ENCODE data around the gene SLC8A1. TPM values are rescaled to one million over a fixed set of nuclear protein-coding genes. Genes with fewer than 3 reads are reported as not detected.

The SLC8A1 gene
- polyA plus RNA-seq, 3 donors = 16.9 to 18.2 (median 18.0) TPM

GRCh38 chr2:40395169-40396073 lies 56.5 kb downstream of the SLC8A1 start:
- H4K20me1 ChIP-seq (ENCODE audit: insufficient read depth, low read length) = peaks cover 47% of the 10 kb centered on the region
- H3K4me3 ChIP-seq (replicated peaks in 1 of 3; ENCODE audit: low read depth in 2 of 3, low read length in 3 of 3) = peak overlapping the region in 1 of 3 experiments; percentile 35
- Mint-ChIP-seq H3K36me3 (peaks cover 6 to 8% of the 10 kb centered on the region in 2 donors), H3K4me1 (peaks cover 64% of the 10 kb centered on the region), H3K27ac (peak overlapping the region; percentile 83 to 96 (median 91)), H3K27me3 (ENCODE audit: low read depth in 3 of 3) (peaks cover 0 to 2% (median 0%) of the 10 kb centered on the region in 3 donors), H3K9me3 (peaks cover 0 to 5% (median 0%) of the 10 kb centered on the region in 7 donors), H3K4me3 (peak overlapping the region in 1 of 2 donors; percentile 32)
- H3K27me3 ChIP-seq (ENCODE audit: control insufficient read depth in 2 of 2, insufficient read depth in 2 of 2, low read length in 2 of 2) = no peaks in the 10 kb centered on the region
- H3K79me2 ChIP-seq (ENCODE audit: insufficient read depth, low read length) = peaks cover 84% of the 10 kb centered on the region
- no peak overlapping the region for H3K9ac ChIP-seq (ENCODE audit: insufficient read depth, low read length, poor library complexity, severe bottlenecking)
- H3K27ac ChIP-seq (ENCODE audit: low read depth in 1 of 2, low read length in 2 of 2) = peak overlapping the region in 1 of 2 donors; percentile 85
- H3K4me1 ChIP-seq (ENCODE audit: control insufficient read depth in 1 of 2, insufficient read depth in 2 of 2, low read length in 2 of 2) = peaks cover 34 to 53% of the 10 kb centered on the region in 2 donors
- WGBS (ENCODE audit: insufficient coverage) = 88% methylated on average over 1 of the region's 4 CpGs
- TF ChIP-seq CTCF (IDR thresholded peaks at IDR 0.05) = no peak
- no peak overlapping the region for H2AFZ ChIP-seq (ENCODE audit: insufficient read depth, low read depth, low read length, poor library complexity, severe bottlenecking)
- H3K4me2 ChIP-seq (replicated peaks; ENCODE audit: extremely low read depth, low read length, poor library complexity, severe bottlenecking) = peak overlapping the region; percentile 12
- no peak for DNase-seq
- intact Hi-C loops (cut with micrococcal nuclease) = loop anchor here (5.0 to 10.0 kb wide), 2 partner anchors 42 to 49 kb away; no protein-coding TSS in a partner anchor
- peaks cover 0 to 6% of the 10 kb centered on the region in 2 donors for H3K36me3 ChIP-seq (replicated peaks in 1 of 2; ENCODE audit: control insufficient read depth in 1 of 2, insufficient read depth in 2 of 2, low read length in 2 of 2)
- no peaks in the 10 kb centered on the region for H3K9me3 ChIP-seq (replicated peaks in 1 of 2; ENCODE audit: control insufficient read depth in 1 of 2, insufficient read depth in 1 of 2, low read length in 2 of 2)

GRCh38 chr2:40394597-40394996 lies 57.3 kb downstream of the SLC8A1 start:
- Histone ChIP-seq H3K9me3 (replicated peaks in 1 of 2; ENCODE audit: control insufficient read depth in 1 of 2, insufficient read depth in 1 of 2, low read length in 2 of 2) (no peaks in the 10 kb centered on the region), H4K20me1 (ENCODE audit: insufficient read depth, low read length) (peaks cover 39% of the 10 kb centered on the region), H3K36me3 (replicated peaks in 1 of 2; ENCODE audit: control insufficient read depth in 1 of 2, insufficient read depth in 2 of 2, low read length in 2 of 2) (peaks cover 0 to 6% of the 10 kb centered on the region in 2 donors), H3K27me3 (ENCODE audit: control insufficient read depth in 2 of 2, insufficient read depth in 2 of 2, low read length in 2 of 2) (no peaks in the 10 kb centered on the region), H3K27ac (ENCODE audit: low read depth in 1 of 2, low read length in 2 of 2) (peak overlapping the region; percentile 42 to 85), H3K79me2 (ENCODE audit: insufficient read depth, low read length) (peaks cover 84% of the 10 kb centered on the region), H2AFZ (ENCODE audit: insufficient read depth, low read depth, low read length, poor library complexity, severe bottlenecking) (no peak overlapping the region), H3K4me3 (replicated peaks in 1 of 3; ENCODE audit: low read depth in 2 of 3, low read length in 3 of 3) (peak overlapping the region in 1 of 3 experiments; percentile 35), H3K4me2 (replicated peaks; ENCODE audit: extremely low read depth, low read length, poor library complexity, severe bottlenecking) (peak overlapping the region; percentile 12), H3K4me1 (ENCODE audit: control insufficient read depth in 1 of 2, insufficient read depth in 2 of 2, low read length in 2 of 2) (peaks cover 40 to 59% of the 10 kb centered on the region in 2 donors), H3K9ac (ENCODE audit: insufficient read depth, low read length, poor library complexity, severe bottlenecking) (no peak overlapping the region)
- H3K4me1 Mint-ChIP-seq = peaks cover 67% of the 10 kb centered on the region
- intact Hi-C loops (cut with micrococcal nuclease) = loop anchor here in 1 of 2 donors (10.0 kb wide), 1 partner anchor 50 kb away; no protein-coding TSS in a partner anchor
- H3K36me3 Mint-ChIP-seq = peaks cover 5% of the 10 kb centered on the region in 2 donors
- H3K4me3 Mint-ChIP-seq = peak overlapping the region in 1 of 2 donors; percentile 32
- peak overlapping the region; percentile 83 to 96 (median 91) for H3K27ac Mint-ChIP-seq
- H3K9me3 Mint-ChIP-seq = peaks cover 0 to 5% (median 0%) of the 10 kb centered on the region in 7 donors
- TF ChIP-seq CTCF (IDR thresholded peaks at IDR 0.05) = no peak
- peak; percentile 54 to 74 (median 60) for DNase-seq
- peaks cover 0 to 2% (median 0%) of the 10 kb centered on the region in 3 donors for H3K27me3 Mint-ChIP-seq (ENCODE audit: low read depth in 3 of 3)
- WGBS (ENCODE audit: insufficient coverage) = no CpG with 5 or more reads among the region's 1 CpG

Measured in CD14-positive monocyte (primary cell).